Measurements from ENCODE around the gene PKP1.

- TF ChIP-seq BACH2 (CRISPR knock-in tag; IDR thresholded peaks at IDR 0.05; ENCODE audit: borderline replicate concordance) (no peak), ZFP3 (CRISPR knock-in tag; IDR thresholded peaks at IDR 0.05) (no peak)
Observed at GRCh38 chr1:201331166-201331565, 47.9 kb downstream of the PKP1 start.

Measured in SK-N-SH treated with all-trans-retinoic acid at 6 μM for 48 hours (cell line).